Right ventricle myocardium inferior (tissue), 1 donor: ENCODE results near the gene CLDN6. TPM values are rescaled to one million over a fixed set of nuclear protein-coding genes. Genes with fewer than 3 reads are reported as not detected.
"Not testable (repeated sequence)": the region's sequence is repeated elsewhere in the genome, so short reads cannot be mapped to it uniquely, and the experiment has no call there.

Experiments
- ATAC-seq: fragments of 200-7000 bp; cut with Tn5 transposase; one replicate; pipeline ENCODE4 v1.9.1; 2020; ENCODE audit warnings: mild to moderate bottlenecking, moderate library complexity
- DNase-seq: peaks from one replicate; pipeline ENCODE4 v3.0.0; 2021; ENCODE audit errors: missing footprints
- intact Hi-C: fragments of 100-400 bp; cut with DNase I; formaldehyde crosslinking; loops from one replicate; pipeline ENCODE4 v1.11.0; 2022
- long read RNA-seq: library from polyadenylated mRNA; unstranded; transcript quantifications from one replicate; pipeline ENCODE4 v2.0.0, GENCODE V29; 2021
- total RNA-seq: library from RNA; stranded (reverse); fragmentation: NEBNext Ultra II Directional; extraction: Animal tissue kit (Norgen Biotek cat#: 25700); gene quantifications from one replicate; pipeline ENCODE4 v1.2.1, GENCODE V29; 2021
- donor health status: DM: no; HTN: yes; CAD: no; lungs with severe emphysema.

CLDN6 gene
- not detected for total RNA-seq
- long read RNA-seq = 0 reads

- intact Hi-C loops = no loop called here
- ATAC-seq (no peak), DNase-seq (no peak)
Measured at GRCh38 chr16:3017794-3018506, at the start of gene CLDN6. Gene CLDN6, minus strand, starts transcription at chr16:3018183. Its CDS starts 2,162 bp downstream, at chr16:3016021.

DNA sequence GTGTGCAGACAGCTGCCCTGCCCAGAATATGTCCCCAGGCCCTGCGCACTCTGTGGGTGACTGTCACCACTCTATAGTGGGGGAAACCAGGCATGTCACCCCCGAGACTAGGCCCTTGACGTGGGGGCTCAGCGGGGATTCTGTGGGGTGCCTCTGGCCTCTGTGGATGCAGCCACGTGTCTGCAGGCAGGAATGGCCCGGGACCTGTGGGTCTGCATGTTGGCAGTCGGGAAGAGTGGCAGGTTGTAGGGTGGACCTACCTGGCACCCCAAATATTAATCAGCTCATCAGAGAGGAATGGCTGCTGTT lies 48.4 kb upstream of the CLDN6 start:
- ATAC-seq = no peak
- peak; percentile 47 for DNase-seq
- intact Hi-C loops = no loop called here

- intact Hi-C loops = no loop called here
- ATAC-seq (no peak), DNase-seq (no peak)
Measured at GRCh38 chr16:3065742-3066439, 47.9 kb upstream of the CLDN6 start.

- peak; percentile 73 for ATAC-seq
- DNase-seq = no peak
- intact Hi-C loops = no loop called here
Measured at GRCh38 chr16:3065069-3065741, 47.2 kb upstream of the CLDN6 start, which contains the start of gene IL32. Gene IL32, plus strand, starts transcription at chr16:3065640. Its CDS starts 172 bp downstream, at chr16:3065812.

DNA sequence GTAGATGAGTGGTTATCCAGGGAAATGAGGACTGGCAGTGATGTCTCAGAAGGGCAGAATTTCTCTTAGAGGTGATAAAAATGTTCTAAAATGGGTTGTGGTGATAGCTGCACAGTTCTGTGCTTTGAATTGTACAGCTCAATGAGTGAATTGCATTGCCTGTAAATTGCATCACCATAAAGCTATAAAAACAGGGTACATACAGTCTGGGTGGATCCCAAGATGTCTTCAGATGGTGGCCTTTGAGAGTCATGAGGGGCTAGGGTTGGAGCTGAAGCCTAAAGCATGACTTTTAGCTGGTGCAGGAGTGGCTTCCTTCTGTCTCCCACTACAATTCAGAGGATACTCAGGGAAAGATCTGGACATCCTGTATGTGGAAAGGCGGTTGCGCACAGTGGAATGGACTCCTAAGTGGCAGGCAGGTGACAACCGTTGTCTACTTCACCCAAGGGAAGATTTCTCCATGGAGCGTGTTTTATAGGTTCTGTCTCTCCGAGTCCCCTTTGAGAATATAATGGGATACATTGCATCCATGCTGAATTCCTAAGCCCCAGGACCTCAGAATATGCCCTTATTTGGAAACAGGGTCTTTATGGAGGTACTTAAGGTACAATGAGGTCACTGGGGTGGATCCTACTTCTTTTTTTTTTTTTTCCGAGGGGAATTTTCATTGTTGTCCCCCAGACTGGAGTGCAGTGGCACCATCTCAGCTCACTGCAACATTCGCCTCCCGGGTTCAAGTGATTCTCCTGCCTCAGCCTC lies 45.8 kb upstream of the CLDN6 start:
- intact Hi-C loops = no loop called here
- ATAC-seq (no peak), DNase-seq (no peak)

GRCh38 chr16:3062553-3062952 lies 44.6 kb upstream of the CLDN6 start:
- intact Hi-C loops = no loop called here

DNA sequence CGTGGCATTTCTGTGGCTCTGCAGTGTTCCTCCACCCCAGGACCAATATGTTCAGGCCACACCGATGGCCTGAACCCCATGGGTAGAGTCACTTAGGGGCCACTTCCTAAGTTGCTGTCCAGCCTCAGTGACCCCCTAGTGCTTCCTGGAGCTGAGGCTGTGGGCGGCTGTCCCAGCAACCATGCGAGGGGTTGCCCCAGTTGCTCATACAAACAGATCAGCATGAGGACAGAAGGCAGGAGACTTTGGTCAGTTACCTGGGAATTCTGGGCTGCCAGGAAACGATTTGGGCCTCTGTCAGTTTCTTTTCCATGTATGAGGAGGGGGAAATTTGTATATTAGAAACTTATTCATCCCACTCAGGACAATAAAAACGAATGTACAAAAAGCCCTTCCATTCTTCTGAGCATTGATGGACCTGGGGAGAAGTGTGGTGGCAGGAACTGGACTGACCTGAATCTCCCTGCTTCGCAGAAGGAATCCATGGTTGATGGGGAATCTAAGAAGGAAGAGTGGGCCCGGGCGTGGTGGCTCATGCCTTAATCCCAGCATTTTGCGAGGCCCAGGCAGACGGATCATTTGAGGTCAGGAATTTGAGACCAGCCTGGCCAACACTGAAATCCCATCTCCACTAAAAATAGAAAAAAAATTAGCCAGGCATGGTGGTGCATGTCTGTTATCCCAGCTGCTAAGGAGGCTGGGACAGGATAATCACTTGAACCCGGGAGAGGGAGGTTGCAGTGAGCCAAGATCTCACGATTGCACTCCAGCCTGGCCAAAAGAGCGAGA lies 42.5 kb upstream of the CLDN6 start:
- no peak for DNase-seq
- intact Hi-C loops = no loop called here
- no peak for ATAC-seq

More at GRCh38 chr16:3062553-3062952, 44.6 kb upstream of the CLDN6 start:
- DNase-seq (no peak), ATAC-seq (no peak)

- intact Hi-C loops = loop anchor here (1.0 to 5.0 kb wide), 6 partner anchors 27 to 108 kb away; no protein-coding TSS in a partner anchor
- DNase-seq = no peak
- no peak for ATAC-seq
Measured at GRCh38 chr16:3059723-3060242, 41.8 kb upstream of the CLDN6 start.

DNA sequence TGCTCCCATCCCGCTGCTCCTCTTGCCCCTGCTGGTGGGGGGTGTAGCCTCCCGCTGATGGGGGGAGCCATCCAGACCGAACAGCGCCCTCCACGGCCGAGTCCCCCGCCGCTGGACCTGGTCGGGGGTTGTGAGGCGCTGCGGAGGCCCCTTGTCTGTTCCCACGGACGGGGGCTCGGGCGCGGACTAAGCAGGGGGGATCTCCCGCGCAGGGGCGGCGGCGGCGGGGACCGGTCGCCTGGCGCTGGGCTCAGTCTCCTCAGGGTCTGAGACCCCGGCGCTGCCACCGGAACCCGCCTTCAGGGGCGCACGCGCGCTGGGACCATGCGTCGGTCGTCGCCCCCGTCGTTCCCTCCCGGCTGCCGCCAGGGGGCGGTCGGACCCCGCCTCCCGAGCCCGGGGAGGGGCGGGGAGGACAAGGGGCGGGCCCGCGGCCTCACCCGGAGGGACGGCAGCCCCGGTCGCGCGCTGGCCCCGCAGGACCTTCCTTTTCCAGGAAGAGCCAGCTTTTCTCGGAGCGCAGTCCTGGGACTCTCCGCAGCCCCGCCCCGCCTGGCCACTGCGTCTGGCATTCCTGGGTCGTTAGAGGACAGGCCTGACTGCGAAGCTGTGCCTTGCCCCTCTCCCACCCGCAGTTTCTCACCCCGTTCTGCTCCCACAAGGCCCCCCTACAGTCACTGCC lies 41.2 kb upstream of the CLDN6 start:
- intact Hi-C loops = loop anchor here (1.0 to 5.0 kb wide), 6 partner anchors 28 to 108 kb away; no protein-coding TSS in a partner anchor
- DNase-seq (peak; percentile 93), ATAC-seq (peak; percentile 95)

DNA sequence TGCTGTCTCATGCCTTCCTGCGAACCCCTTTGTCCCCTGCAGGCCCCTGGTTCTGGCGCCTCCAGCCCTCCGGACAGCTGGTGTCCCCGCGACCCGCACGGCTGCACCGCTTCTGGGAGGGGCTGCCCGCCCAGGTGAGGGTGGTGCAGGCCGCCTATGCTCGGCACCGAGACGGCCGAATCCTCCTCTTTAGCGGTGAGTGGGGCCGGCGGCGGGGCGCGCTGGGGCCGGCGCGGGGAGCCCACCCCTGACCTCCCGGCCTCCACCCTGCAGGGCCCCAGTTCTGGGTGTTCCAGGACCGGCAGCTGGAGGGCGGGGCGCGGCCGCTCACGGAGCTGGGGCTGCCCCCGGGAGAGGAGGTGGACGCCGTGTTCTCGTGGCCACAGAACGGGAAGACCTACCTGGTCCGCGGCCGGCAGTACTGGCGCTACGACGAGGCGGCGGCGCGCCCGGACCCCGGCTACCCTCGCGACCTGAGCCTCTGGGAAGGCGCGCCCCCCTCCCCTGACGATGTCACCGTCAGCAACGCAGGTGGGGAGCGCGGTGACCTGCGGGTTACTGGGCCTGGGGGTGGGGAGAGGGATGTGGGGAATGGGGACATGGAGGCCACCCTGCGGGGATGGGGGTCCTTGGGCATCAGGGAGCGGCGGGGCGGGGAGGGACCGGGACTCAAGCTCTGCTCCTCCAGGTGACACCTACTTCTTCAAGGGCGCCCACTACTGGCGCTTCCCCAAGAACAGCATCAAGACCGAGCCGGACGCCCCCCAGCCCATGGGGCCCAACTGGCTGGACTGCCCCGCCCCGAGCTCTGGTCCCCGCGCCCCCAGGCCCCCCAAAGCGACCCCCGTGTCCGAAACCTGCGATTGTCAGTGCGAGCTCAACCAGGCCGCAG lies 40.4 kb upstream of the CLDN6 start:
- intact Hi-C loops = loop anchor here (1.0 to 5.0 kb wide), 6 partner anchors 28 to 109 kb away; no protein-coding TSS in a partner anchor
- peak; percentile 83 for DNase-seq
- peak; percentile 8 for ATAC-seq

GRCh38 chr16:3057181-3058138 lies 39.5 kb upstream of the CLDN6 start:
- intact Hi-C loops = loop anchor here (2.0 to 5.0 kb wide), 5 partner anchors 29 to 110 kb away; no protein-coding TSS in a partner anchor
- DNase-seq (peak; percentile 53), ATAC-seq (no peak)

- DNase-seq (peak; percentile 45), ATAC-seq (no peak)
- intact Hi-C loops = loop anchor here (5.0 kb wide), 2 partner anchors 51 to 111 kb away; no protein-coding TSS in a partner anchor
Measured at GRCh38 chr16:3056336-3057180, 38.6 kb upstream of the CLDN6 start.

GRCh38 chr16:3055734-3056115 lies 37.7 kb upstream of the CLDN6 start:
- intact Hi-C loops = loop anchor here (5.0 kb wide), 2 partner anchors 52 to 112 kb away; no protein-coding TSS in a partner anchor
- ATAC-seq = not testable (repeated sequence)
- DNase-seq = peak; percentile 45
